Upper lobe of left lung (tissue), 6 donors: ENCODE data around the gene SULT1B1. TPM values are rescaled to one million over a fixed set of nuclear protein-coding genes. Genes with fewer than 3 reads are reported as not detected.

ENCODE experiments used
- total RNA-seq, 6 donors: library from RNA; depleted of rRNA in 4 of 6; stranded (reverse); fragments of >200 nt in 4 of 6; gene quantifications; one replicate each; pipeline versions ENCODE4 v1.1.0 to v1.2.1, GENCODE V29; 2016 to 2021
- donor health status: DM: no; HTN: no; CAD: no; lungs with moderate emphysema.
- donor health status: DM: no; HTN: yes; CAD: no; lungs with severe emphysema.

SULT1B1 gene
- total RNA-seq, 6 donors from 2014 or later: 2.1 to 12.9 (median 4.9) TPM

Other genes starting within 250 kb of the SULT1B1 start
- not detected for gene UGT2A2, start 121.0 kb downstream of the SULT1B1 start, total RNA-seq
- gene UGT2A1, start 107.4 kb downstream of the SULT1B1 start, total RNA-seq: under 1 TPM in 1 of 6 donors, not detected in 5; 0.59 TPM
- 1 to 10 TPM in 5 of 6 donors, not detected in 1; 1.2 to 4.3 (median 2.2) TPM for gene SULT1E1, start 99.5 kb upstream of the SULT1B1 start, total RNA-seq
- gene CSN1S1, start 170.4 kb upstream of the SULT1B1 start, total RNA-seq: not detected
- gene CSN2, start 205.1 kb upstream of the SULT1B1 start, total RNA-seq: not detected
- not detected for gene STATH, start 235.3 kb upstream of the SULT1B1 start, total RNA-seq